ENCODE measurements around the gene TNFAIP3.

TNFAIP3 gene

GRCh38 chr6:137866200-137866913 is 702 bp upstream of the TNFAIP3 start:
- DNase-seq = no peak

DNA sequence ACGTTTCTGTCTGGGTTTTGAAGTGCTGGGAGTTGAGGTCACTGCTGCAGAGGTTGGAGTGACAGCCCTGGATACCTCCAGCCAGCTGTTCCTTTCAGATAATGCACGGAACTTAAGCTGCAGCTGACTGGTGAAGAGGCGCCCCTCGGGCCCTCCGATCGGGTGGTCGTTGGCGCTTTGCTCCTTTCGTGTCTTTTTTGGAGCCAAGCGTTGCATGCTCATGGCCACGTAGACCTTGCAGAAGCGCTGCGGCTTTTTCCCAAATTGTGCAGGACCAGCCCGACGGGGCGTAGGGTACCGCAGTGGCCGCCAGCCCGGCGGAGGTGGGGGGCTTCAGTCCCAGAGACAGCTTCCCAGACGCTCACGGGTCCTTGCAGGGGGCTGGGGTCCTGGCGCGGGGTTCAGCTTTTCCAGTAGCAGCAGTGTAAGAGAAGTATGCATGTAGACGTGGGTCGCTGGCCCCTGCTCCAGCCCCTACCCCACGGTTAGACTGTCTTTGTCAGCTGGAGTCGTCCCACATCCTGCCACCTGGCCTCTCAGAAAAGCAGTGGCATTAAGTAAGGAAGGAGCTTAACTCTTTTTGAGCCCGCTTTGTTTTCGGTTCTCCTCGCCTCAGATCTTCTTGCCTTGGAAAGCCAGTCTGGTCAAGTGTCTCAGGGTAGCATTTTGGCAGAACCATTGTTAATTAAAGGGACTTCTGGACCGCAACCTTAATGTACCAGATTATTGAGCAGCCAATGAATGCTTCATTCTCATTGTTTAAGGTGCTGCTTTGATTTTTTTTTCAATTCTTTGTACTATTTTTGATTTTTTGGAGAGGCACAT is 838 bp downstream of the TNFAIP3 start:
- DNase-seq = peak in 1 of 2 experiments; percentile 29

- DNase-seq = no peak
Measured at GRCh38 chr6:137868721-137869548, 1.9 kb downstream of the TNFAIP3 start.

GRCh38 chr6:137869549-137870307 is 2.7 kb downstream of the TNFAIP3 start:
- no peak for DNase-seq

DNA sequence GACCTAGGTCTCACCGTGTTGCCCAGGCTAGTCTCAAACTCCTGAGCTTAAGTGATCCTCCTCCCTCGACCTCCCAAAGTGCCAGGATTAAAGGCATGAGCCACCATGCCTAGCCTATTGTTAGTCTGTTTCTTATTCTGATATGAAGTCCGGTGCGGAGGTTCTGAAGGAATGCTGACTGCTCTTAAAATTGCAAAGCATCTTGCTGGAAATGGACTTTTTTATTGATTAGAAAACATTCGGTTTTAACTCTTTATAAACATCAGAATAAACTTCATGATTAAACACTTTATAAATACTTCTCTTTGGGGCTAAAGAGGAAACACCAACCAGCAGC is 3.2 kb downstream of the TNFAIP3 start:
- DNase-seq = no peak

GRCh38 chr6:137870744-137871247 is 3.7 kb downstream of the TNFAIP3 start:
- DNase-seq = peak in 1 of 2 experiments; percentile 36

GRCh38 chr6:137871291-137871690 is 4.2 kb downstream of the TNFAIP3 start:
- no peak for DNase-seq

DNA sequence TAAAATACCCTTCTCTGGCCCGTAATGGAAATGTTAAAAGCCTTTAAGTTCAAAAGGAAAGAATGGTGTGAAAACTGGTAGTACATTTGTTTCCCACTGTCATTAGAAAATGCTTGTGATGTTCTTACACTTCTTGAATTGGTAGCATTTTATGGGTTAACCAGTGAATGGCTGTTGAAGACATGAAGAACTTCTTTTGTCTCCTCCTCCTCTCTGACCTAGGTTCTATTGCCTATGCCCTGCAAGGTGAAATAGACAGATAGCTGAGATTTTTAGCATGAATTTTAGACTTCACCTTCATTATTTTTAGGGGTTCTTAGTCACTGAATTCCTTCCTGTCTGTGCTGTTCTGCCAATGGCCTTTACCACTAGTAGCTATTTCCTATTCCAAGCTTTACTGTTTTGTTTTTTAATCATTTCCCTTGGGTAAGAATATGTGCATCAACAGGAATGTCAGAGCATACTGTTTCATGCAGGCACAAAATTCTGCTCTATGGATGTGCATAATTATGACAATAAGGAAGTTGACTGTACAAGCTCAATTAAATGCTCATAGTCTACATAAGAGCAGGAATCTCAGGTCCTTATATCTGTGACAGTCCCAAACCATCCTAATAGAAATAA is 4.9 kb downstream of the TNFAIP3 start:
- no peak for DNase-seq

DNA sequence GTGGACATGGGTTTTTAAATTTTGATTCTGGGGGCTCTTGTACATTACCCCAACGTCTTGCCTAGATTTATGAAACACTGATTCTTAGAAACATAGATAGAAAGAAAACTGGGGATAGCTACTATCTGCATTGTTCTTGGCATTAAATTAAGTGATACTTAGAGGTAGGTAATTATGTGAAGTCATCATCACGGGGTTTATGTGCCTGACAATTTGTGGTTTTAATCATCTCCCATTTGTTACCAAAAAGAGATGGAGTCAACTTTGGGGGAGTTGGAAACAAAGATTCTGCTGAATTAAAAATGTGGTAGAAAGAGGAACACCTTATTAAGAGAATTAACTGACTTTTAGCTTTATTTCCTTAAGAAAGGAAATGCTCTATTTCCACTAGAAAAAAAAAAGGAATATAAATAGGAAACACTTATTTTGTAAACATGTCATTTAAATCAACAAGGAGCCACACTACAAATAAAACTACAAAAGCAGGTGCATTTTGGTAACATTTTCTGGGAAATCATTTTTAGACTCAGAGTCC is 5.6 kb downstream of the TNFAIP3 start:
- no peak for DNase-seq

DNA sequence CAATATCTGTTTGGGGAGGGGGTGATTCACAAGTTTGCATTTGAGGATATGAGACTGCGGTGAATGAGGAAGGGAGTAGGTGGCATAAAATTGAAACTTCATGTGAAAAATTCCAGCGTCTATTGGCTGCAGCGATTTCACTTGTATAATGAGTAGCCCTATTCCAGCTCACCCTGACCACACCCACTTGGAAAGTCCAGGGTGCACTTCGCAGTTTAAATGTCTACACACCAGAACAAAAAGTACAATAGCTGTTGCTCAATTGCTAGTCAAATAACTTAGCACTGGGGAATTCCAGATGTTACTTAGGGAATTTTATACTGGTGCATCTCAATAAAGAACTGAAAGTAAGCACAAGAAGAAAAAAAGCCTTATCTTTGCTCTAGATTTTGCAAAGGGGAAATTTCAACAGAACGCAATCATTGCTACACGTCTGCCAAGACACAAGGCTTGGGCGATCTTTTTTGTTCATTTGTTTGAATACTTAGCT is 6.3 kb downstream of the TNFAIP3 start:
- peak; percentile 69 to 90 for DNase-seq

- DNase-seq = no peak
Measured at GRCh38 chr6:137874204-137875057, 7.4 kb downstream of the TNFAIP3 start.

- DNase-seq = no peak
Measured at GRCh38 chr6:137875058-137875520, 8.0 kb downstream of the TNFAIP3 start.

- no peak for DNase-seq
Measured at GRCh38 chr6:137875606-137876005, 8.5 kb downstream of the TNFAIP3 start.

DNA sequence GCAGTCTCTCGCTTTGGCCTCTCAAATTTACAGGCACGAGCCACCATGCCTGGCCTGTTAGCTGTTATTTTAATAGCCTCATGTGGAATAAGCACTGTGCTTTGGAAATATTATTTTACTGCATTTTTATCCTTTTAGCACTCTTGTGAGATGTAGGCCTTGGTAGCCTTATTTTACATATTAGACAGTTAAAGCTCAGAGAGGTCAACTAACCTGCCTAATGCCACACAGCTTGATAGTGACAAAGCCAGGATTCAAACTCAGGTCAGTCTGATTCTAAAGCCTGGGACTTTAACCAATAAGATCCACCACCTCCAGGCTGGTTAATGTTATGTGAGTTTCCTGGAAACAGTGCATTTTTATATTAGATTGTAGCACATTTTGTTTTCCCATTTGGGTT is 9.5 kb downstream of the TNFAIP3 start:
- no peak for DNase-seq

- no peak for DNase-seq
Measured at GRCh38 chr6:137877113-137877512, 10.1 kb downstream of the TNFAIP3 start.

DNA sequence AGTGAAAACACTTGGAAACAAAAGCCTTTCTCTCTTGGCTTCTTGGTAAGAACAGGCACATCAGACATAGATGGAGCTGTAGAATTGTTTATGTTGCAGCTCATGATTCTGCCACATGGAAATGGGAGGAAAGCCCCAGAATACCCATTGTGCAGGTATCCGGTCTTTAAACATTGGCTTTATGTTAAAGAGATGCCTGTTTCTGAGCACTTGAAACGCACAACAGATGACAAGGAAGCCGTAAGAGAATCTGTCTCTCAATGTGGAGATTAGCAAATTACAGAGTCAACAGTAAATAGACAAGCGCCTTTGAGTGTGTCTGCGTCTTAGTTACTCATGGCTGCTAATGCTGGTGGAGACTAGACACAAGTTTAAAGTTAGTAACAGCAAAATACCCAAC is 10.5 kb downstream of the TNFAIP3 start:
- no peak for DNase-seq

- no peak for DNase-seq
Measured at GRCh38 chr6:137878029-137878428, 11.0 kb downstream of the TNFAIP3 start.

- DNase-seq = no peak
Measured at GRCh38 chr6:137878486-137879285, 11.6 kb downstream of the TNFAIP3 start.

DNA sequence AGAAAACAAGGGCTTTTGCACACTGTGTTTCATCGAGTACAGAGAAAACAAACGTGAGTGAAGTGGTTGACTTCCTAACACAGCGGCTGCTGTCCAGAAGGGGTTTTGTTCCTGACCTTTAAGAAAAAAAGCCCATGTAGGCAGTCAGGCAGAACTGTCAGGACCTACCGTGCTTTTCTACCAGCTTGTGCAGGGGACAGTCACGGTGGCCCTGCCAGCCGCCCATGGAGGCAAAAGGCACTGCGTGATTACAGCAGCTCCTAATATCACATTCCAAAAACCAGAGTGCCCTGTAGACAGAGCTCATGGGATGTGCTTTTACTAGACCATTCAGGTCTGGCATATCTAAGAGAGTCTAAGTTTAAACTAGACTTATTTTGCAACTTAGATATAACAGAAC is 12.2 kb downstream of the TNFAIP3 start:
- no peak for DNase-seq

Data from stimulated activated CD4-positive, alpha-beta T cell treated with anti-CD3 and anti-CD28 coated beads, Interleukin-4, amount 100 ng/mL, for 4 hours (primary cell).